Activated CD8-positive, alpha-beta memory T cell treated with anti-CD3 and anti-CD28 coated beads, Interleukin-2, amount 50 U/mL, for 1 hour (primary cell): ENCODE measurements around the gene CCT2.

Experiments used
- DNase-seq: peaks from one replicate; pipeline ENCODE4 v3.0.0-alpha.2; 2020; ENCODE audit errors: extremely low read depth

CCT2 gene

DNA sequence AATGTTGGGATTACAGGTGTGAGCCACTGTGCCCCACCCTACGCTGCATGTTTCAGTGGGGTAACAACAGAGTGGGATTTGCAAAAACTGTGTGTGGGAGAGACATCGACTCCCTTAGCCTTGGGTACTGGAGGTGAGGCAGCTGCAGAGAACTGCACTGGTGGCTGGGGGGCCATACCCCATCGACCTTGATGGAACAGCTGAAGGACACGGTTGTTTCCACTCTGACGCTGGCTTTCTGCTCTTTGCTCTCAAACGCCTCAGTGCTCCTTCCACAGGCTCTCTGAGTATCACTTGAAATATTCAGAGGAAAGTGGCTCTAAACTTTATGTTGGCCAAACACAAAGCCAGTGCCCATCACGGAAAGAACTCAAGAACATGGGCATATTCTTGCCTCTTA lies 56.3 kb downstream of the CCT2 start:
- DNase-seq: no peak

DNA sequence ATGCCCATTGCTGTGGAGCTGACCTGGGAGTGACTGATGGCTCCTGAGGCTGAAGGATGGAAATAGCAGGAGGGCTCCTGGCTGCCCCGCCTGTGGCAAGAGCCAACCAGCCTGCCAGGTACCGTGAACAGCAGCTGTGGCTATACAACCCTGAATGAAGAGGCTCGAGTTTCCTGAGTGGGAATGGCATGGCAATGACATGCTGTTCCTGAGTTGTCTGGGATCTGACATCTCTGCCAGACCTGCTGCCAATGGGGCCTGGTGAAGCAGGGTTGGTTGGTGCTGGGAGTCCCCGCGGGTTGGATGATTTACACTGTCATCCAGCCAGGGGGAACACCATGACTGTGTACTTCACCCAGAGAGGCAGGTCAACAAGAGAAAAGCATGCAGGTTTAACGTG lies 57.3 kb downstream of the CCT2 start:
- no peak for DNase-seq

DNA sequence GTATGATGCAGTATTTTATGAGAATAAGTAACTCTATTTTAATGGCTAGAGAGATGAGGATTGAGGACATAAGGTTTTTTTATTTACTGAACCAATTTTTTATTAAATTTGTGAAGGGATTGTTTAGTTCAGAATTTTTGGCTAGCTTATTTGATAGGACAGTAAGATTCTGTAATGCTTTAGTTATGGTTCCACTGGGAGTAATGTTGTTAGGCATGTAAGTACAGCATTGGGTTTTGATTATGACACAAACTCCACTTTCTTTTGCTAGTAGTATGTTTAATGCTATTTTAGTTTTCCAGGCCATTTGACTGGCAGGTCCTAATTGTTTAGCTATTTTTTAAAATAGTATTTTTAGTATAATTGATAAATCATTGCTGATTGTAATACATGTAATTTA lies 59.3 kb downstream of the CCT2 start:
- DNase-seq: no peak

DNA sequence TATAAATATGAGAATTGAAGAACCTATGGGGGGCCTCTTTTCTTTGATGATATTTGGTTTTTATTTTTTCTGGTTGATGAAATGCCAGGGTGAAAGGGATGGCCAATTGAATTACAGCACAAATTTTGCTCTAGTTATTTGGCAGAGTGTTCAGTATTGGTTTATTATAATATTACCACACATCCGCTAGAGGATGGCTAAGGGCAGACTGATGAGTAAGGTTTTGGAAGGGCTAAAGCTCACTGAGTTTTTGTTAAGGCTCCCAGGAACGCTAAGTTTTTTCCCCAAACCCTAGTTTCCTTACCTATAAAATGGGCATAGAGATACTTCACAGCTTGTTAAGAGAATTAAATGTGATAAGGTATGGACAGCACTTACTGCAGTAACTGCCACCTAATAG lies 59.8 kb downstream of the CCT2 start:
- DNase-seq: no peak

DNA sequence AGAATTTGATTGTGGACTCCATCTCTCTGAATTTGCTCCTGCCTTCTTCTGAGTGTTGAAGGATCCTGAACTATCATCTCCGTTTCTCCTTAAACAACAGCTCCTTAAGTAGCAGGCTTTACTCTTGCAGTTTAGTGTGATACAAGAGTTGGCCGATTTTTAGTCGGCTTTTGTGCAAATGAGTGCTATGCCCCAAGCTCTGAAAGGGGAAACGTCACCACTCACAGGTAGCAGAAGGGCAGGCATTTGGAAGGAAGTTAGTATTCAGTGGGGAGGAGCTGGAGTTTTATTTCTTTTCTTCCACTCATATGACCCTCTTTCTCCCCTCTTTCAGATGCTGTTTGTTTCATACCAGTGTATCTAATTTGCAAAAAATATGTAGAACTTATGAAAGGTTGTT lies 61.9 kb downstream of the CCT2 start:
- no peak for DNase-seq

DNA sequence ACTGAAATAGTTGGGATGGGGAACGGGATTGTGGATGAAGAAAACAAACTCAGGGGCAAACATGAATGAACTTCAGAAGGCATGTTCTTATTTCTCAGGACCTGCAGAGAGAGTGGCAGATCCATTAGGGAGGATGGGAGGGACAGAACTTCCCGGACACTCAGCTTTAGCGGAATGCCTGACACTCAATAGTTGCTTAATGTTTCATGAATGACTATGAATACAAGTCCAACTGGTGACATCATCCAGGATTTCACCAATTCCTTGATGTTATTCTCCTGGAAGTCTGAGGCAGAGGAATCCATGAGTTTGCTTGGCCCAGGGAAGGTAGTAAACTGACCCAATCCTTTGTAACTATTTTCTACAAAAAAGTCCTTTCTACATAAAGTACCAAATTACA lies 63.2 kb downstream of the CCT2 start:
- no peak for DNase-seq

DNA sequence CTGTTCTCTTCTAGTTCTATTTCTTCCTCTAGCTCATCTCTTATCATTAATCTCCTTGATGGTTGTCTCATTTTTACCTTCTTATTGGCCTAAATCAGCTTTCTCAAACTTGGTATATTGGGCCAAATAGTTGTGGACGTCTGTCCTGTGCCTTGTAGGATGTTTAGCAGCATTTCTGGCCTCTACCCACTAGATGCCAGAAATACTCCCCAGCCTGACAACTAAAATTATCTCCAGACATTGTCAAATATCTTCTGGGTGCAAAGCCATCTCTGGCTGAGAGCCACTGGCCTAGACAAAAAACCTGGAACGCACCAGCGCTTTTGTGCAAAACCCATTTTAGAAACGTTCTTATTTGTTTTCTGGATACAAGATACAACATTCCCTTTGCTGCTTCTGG lies 64.3 kb downstream of the CCT2 start:
- DNase-seq: no peak
